ENCODE data around the gene COX8C.
A peak's percentile ranks its signal among the peaks of the same experiment; 100 is the strongest.

The COX8C gene

DNA sequence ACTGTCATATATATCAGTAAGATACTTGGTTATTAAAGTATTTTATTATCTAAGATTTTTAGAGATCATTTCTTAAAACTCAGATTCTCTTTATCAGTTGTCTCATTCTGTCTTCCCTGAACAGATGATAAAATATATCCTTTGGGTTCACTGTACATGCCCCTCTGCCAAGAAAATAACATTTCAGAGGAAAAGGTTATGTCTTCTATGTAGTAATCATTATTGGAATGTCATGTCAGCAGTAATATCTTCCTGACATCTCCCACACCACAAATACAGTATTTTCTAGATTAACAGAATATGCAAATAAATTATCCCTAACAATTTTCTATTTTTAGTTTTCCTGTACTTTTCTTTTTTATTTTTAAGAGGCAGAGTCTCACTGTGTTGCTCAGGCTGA is 40.2 kb upstream of the COX8C start:
- H3K27me3 ChIP-seq (ENCODE audit: control insufficient read depth, insufficient read depth, low read length): no peaks in the 10 kb centered on the region
- no peak overlapping the region for H3K4me3 ChIP-seq (ENCODE audit: low read depth, low read length)
- H3K27ac ChIP-seq: no peak overlapping the region
- peaks cover 28% of the 10 kb centered on the region for H3K79me2 ChIP-seq
- no peaks in the 10 kb centered on the region for H3K9me3 ChIP-seq (ENCODE audit: control insufficient read depth, low read length)
- no peak overlapping the region for H3K9ac ChIP-seq
- peaks cover 18% of the 10 kb centered on the region for H3K4me1 ChIP-seq
- no peak overlapping the region for H2AFZ ChIP-seq
- no peaks in the 10 kb centered on the region for H3K36me3 ChIP-seq (ENCODE audit: control insufficient read depth, insufficient read depth, low read length)
- no peak overlapping the region for H3K4me2 ChIP-seq (ENCODE audit: low read length)
- TF ChIP-seq CTCF (IDR thresholded peaks at IDR 0.05): no peak

- H3K9ac ChIP-seq: no peak overlapping the region
- H3K9me3 ChIP-seq (ENCODE audit: control insufficient read depth, low read length): no peaks in the 10 kb centered on the region
- H3K27ac ChIP-seq: no peak overlapping the region
- peak overlapping the region; percentile 12 for H3K4me2 ChIP-seq (ENCODE audit: low read length)
- H3K4me1 ChIP-seq: peaks cover 10% of the 10 kb centered on the region
- TF ChIP-seq CTCF (IDR thresholded peaks at IDR 0.05): no peak
- H3K79me2 ChIP-seq: peaks cover 40% of the 10 kb centered on the region
- H2AFZ ChIP-seq: no peak overlapping the region
- H3K4me3 ChIP-seq (ENCODE audit: low read depth, low read length): no peak overlapping the region
- H3K27me3 ChIP-seq (ENCODE audit: control insufficient read depth, insufficient read depth, low read length): no peaks in the 10 kb centered on the region
- no peaks in the 10 kb centered on the region for H3K36me3 ChIP-seq (ENCODE audit: control insufficient read depth, insufficient read depth, low read length)
Observed at GRCh38 chr14:93308686-93309345, 38.2 kb upstream of the COX8C start.

GRCh38 chr14:93309427-93309966 is 37.5 kb upstream of the COX8C start:
- H3K4me3 ChIP-seq (ENCODE audit: low read depth, low read length): no peak overlapping the region
- H3K27ac ChIP-seq: no peak overlapping the region
- peaks cover 8% of the 10 kb centered on the region for H3K4me1 ChIP-seq
- peak overlapping the region; percentile 12 for H3K4me2 ChIP-seq (ENCODE audit: low read length)
- H3K9me3 ChIP-seq (ENCODE audit: control insufficient read depth, low read length): no peaks in the 10 kb centered on the region
- H3K36me3 ChIP-seq (ENCODE audit: control insufficient read depth, insufficient read depth, low read length): no peaks in the 10 kb centered on the region
- H3K9ac ChIP-seq: no peak overlapping the region
- H3K27me3 ChIP-seq (ENCODE audit: control insufficient read depth, insufficient read depth, low read length): no peaks in the 10 kb centered on the region
- TF ChIP-seq CTCF (IDR thresholded peaks at IDR 0.05): no peak
- peaks cover 38% of the 10 kb centered on the region for H3K79me2 ChIP-seq
- H2AFZ ChIP-seq: no peak overlapping the region

- no peak overlapping the region for H3K27ac ChIP-seq
- no peak overlapping the region for H3K9ac ChIP-seq
- no peak overlapping the region for H3K4me3 ChIP-seq (ENCODE audit: low read depth, low read length)
- H3K27me3 ChIP-seq (ENCODE audit: control insufficient read depth, insufficient read depth, low read length): no peaks in the 10 kb centered on the region
- no peak for TF ChIP-seq CTCF (IDR thresholded peaks at IDR 0.05)
- no peak overlapping the region for H2AFZ ChIP-seq
- peaks cover 8% of the 10 kb centered on the region for H3K4me1 ChIP-seq
- H3K79me2 ChIP-seq: peaks cover 30% of the 10 kb centered on the region
- no peak overlapping the region for H3K4me2 ChIP-seq (ENCODE audit: low read length)
- H3K36me3 ChIP-seq (ENCODE audit: control insufficient read depth, insufficient read depth, low read length): no peaks in the 10 kb centered on the region
- H3K9me3 ChIP-seq (ENCODE audit: control insufficient read depth, low read length): no peaks in the 10 kb centered on the region
Observed at GRCh38 chr14:93311082-93311481, 35.9 kb upstream of the COX8C start.

- TF ChIP-seq CTCF (IDR thresholded peaks at IDR 0.05): no peak
- H2AFZ ChIP-seq: no peak overlapping the region
- H3K27me3 ChIP-seq (ENCODE audit: control insufficient read depth, insufficient read depth, low read length): no peaks in the 10 kb centered on the region
- H3K4me1 ChIP-seq: peaks cover 31% of the 10 kb centered on the region
- H3K9ac ChIP-seq: no peak overlapping the region
- no peaks in the 10 kb centered on the region for H3K36me3 ChIP-seq (ENCODE audit: control insufficient read depth, insufficient read depth, low read length)
- H3K4me2 ChIP-seq (ENCODE audit: low read length): no peak overlapping the region
- H3K4me3 ChIP-seq (ENCODE audit: low read depth, low read length): no peak overlapping the region
- H3K9me3 ChIP-seq (ENCODE audit: control insufficient read depth, low read length): no peaks in the 10 kb centered on the region
- peaks cover 18% of the 10 kb centered on the region for H3K79me2 ChIP-seq
- H3K27ac ChIP-seq: no peak overlapping the region
Observed at GRCh38 chr14:93315575-93315974, 31.4 kb upstream of the COX8C start.
